Epithelial cell of prostate (primary cell): ENCODE data around the gene PCED1B.
"Not testable (repeated sequence)": the region's sequence is repeated elsewhere in the genome, so short reads cannot be mapped to it uniquely, and the experiment has no call there.

Source experiments
- DNase-seq: peaks from one replicate; pipeline ENCODE4 v3.0.0-alpha.2; 2011; ENCODE audit warnings: low read depth, low spot score
- H3K27ac ChIP-seq: fragments of 450-650 bp; 2 replicates; pipeline ENCODE4 v1.5.1; 2017; ENCODE audit warnings: mild to moderate bottlenecking

PCED1B gene

GRCh38 chr12:47158792-47159191, 79.4 kb downstream of the PCED1B start:
- DNase-seq: no peak
- H3K27ac ChIP-seq: no peak overlapping the region

GRCh38 chr12:47159348-47159747, 79.9 kb downstream of the PCED1B start:
- DNase-seq: no peak
- no peak overlapping the region for H3K27ac ChIP-seq

- H3K27ac ChIP-seq: no peak overlapping the region
- DNase-seq: no peak
Observed at GRCh38 chr12:47160316-47161244, 81.2 kb downstream of the PCED1B start.

- DNase-seq: no peak
Observed at GRCh38 chr12:47164116-47164515, 84.7 kb downstream of the PCED1B start.

GRCh38 chr12:47164724-47165439, 85.5 kb downstream of the PCED1B start:
- DNase-seq: no peak
- H3K27ac ChIP-seq: no peak overlapping the region

More at GRCh38 chr12:47164116-47164515, 84.7 kb downstream of the PCED1B start:
- H3K27ac ChIP-seq: no peak overlapping the region

- DNase-seq: no peak
Observed at GRCh38 chr12:47165934-47166333, 86.5 kb downstream of the PCED1B start.

GRCh38 chr12:47166365-47166764, 86.9 kb downstream of the PCED1B start:
- H3K27ac ChIP-seq: no peak overlapping the region
- DNase-seq: no peak

More at GRCh38 chr12:47165934-47166333, 86.5 kb downstream of the PCED1B start:
- no peak overlapping the region for H3K27ac ChIP-seq

- H3K27ac ChIP-seq, DNase-seq: not testable (repeated sequence)
Observed at GRCh38 chr12:47170281-47170680, 90.9 kb downstream of the PCED1B start.

GRCh38 chr12:47178014-47178413, 98.6 kb downstream of the PCED1B start:
- DNase-seq: no peak
- no peak overlapping the region for H3K27ac ChIP-seq

- not testable (repeated sequence) for DNase-seq, H3K27ac ChIP-seq
Observed at GRCh38 chr12:47182164-47182938, 102.9 kb downstream of the PCED1B start.

GRCh38 chr12:47184229-47184628, 104.8 kb downstream of the PCED1B start:
- H3K27ac ChIP-seq: peak overlapping the region; percentile 51
- DNase-seq: no peak

GRCh38 chr12:47184813-47185212, 105.4 kb downstream of the PCED1B start:
- peak; percentile 88 for DNase-seq
- peak overlapping the region; percentile 51 for H3K27ac ChIP-seq

GRCh38 chr12:47186246-47186645, 106.8 kb downstream of the PCED1B start:
- no peak for DNase-seq
- H3K27ac ChIP-seq: no peak overlapping the region

GRCh38 chr12:47188576-47189441, 109.4 kb downstream of the PCED1B start:
- DNase-seq: no peak
- peak overlapping the region; percentile 2 for H3K27ac ChIP-seq

- no peak for DNase-seq
- H3K27ac ChIP-seq: peak overlapping the region; percentile 30
Observed at GRCh38 chr12:47189728-47190127, 110.3 kb downstream of the PCED1B start.

- peak; percentile 72 for DNase-seq
- peak overlapping the region; percentile 30 for H3K27ac ChIP-seq
Observed at GRCh38 chr12:47190271-47190750, 110.9 kb downstream of the PCED1B start.

GRCh38 chr12:47190905-47191304, 111.5 kb downstream of the PCED1B start:
- peak overlapping the region; percentile 30 for H3K27ac ChIP-seq
- DNase-seq: no peak

GRCh38 chr12:47192051-47192450, 112.6 kb downstream of the PCED1B start:
- DNase-seq: no peak
- H3K27ac ChIP-seq: no peak overlapping the region

GRCh38 chr12:47193066-47193465, 113.6 kb downstream of the PCED1B start:
- DNase-seq: no peak
- no peak overlapping the region for H3K27ac ChIP-seq
